GM12864 (cell line): ENCODE results near the gene STK33.

Source experiments
- DNase-seq: peaks from one replicate; pipeline ENCODE4 v3.0.0-alpha.2; 2011; ENCODE audit warnings: low read depth
- H3K4me3 ChIP-seq: 2 replicates; pipeline ENCODE4 v1.5.1; 2011; ENCODE audit warnings: mild to moderate bottlenecking, low read depth, low read length, control low read depth
- CTCF ChIP-seq: IDR thresholded peaks from 2 replicates; pipeline ENCODE4 v1.5.1; 2011; ENCODE audit warnings: low read depth, mild to moderate bottlenecking, moderate library complexity, low read length, control low read depth, inconsistent platforms; ENCODE audit errors: missing control alignments

Gene STK33

GRCh38 chr11:8586805-8587204, 7.2 kb downstream of the STK33 start:
- no peak for DNase-seq
- no peak for TF ChIP-seq CTCF
- H3K4me3 ChIP-seq, result no peak overlapping the region

- no peak for TF ChIP-seq CTCF
- H3K4me3 ChIP-seq, result no peak overlapping the region
- DNase-seq, result no peak
These were observed 7.8 kb downstream of the STK33 start for GRCh38 chr11:8586184-8586583.

- no peak for TF ChIP-seq CTCF
- no peak for DNase-seq
- no peak overlapping the region for H3K4me3 ChIP-seq
These were observed 9.5 kb downstream of the STK33 start for GRCh38 chr11:8584511-8584910.

- no peak for TF ChIP-seq CTCF
- DNase-seq, result no peak
These were observed 9.9 kb downstream of the STK33 start for GRCh38 chr11:8584082-8584481.

GRCh38 chr11:8581300-8581699, 12.7 kb downstream of the STK33 start:
- no peak overlapping the region for H3K4me3 ChIP-seq
- DNase-seq, result no peak
- TF ChIP-seq CTCF, result no peak

More at GRCh38 chr11:8584082-8584481, 9.9 kb downstream of the STK33 start:
- H3K4me3 ChIP-seq, result no peak overlapping the region

GRCh38 chr11:8577791-8578581, 16.0 kb downstream of the STK33 start:
- H3K4me3 ChIP-seq, result no peak overlapping the region
- no peak for DNase-seq
- TF ChIP-seq CTCF, result no peak

- no peak for DNase-seq
These were observed 19.2 kb downstream of the STK33 start for GRCh38 chr11:8574798-8575197.

More at GRCh38 chr11:8574798-8575197, 19.2 kb downstream of the STK33 start:
- no peak for TF ChIP-seq CTCF
- H3K4me3 ChIP-seq, result no peak overlapping the region
